ENCODE results near the gene FABP3.

FABP3 gene

GRCh38 chr1:31373056-31373896, at the start of gene FABP3:
Gene FABP3 (minus strand): TSS chr1:31373076. CDS start chr1:31373014, 62 bp downstream.
- H3K4me1 Mint-ChIP-seq = peaks cover 69% of the 10 kb centered on the region
- peak within 1 kb of the TSS; percentile 98 to 99 (median 98) for H3K27ac Mint-ChIP-seq
- TF ChIP-seq CTCF (IDR thresholded peaks at IDR 0.05; ENCODE audit: unreplicated experiment in 3 of 3) = no peak
- no peaks in the 10 kb centered on the region for H3K27me3 Mint-ChIP-seq (ENCODE audit: low read depth)
- no peaks in the 10 kb centered on the region for H3K9me3 Mint-ChIP-seq
- H3K4me3 Mint-ChIP-seq = peak within 1 kb of the TSS; percentile 83 to 85 (median 85)
- H3K36me3 Mint-ChIP-seq (ENCODE audit: low read depth) = peaks cover 3% of the 10 kb centered on the region

DNA sequence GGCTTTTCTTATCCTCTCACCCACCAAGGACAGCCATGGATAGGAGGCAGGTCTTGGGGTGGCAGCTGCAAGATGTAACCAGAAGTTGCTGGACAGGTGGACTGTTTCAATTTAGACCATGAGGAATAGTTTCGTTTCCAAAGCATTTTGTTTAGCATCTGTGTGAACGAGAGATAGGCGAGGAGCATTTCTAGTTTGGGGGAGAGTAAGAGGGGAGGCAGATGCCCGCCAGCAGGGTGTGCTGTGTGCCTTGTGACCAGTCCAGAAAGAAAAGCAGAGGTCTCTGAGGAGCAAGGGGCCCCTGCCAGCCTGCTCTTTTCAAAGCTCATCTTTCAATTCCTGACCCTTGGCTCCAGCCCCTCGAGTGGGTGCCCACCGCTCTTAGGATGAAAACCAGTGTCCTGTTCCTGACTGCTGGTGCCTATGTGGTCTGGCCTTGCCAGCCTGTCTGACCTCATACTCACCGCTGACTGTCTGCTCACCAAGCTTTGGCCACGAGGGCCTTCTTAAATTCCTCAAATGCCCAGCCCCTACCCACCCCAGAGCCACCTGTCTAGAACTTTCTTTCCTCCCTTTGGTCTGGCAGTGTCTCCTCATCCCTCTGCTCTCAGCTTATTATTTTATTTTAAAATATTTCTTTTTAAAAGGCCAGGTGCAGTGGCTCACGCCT, 48.6 kb upstream of the FABP3 start:
- Mint-ChIP-seq H3K4me1 (peaks cover 21% of the 10 kb centered on the region), H3K36me3 (ENCODE audit: low read depth) (peaks cover 7% of the 10 kb centered on the region), H3K27ac (no peak overlapping the region), H3K4me3 (no peak overlapping the region), H3K27me3 (ENCODE audit: low read depth) (peaks cover 4% of the 10 kb centered on the region), H3K9me3 (no peaks in the 10 kb centered on the region)
- peak in 2 of 3 experiments; percentile 36 to 41 for TF ChIP-seq CTCF (IDR thresholded peaks at IDR 0.05; ENCODE audit: unreplicated experiment in 3 of 3)

DNA sequence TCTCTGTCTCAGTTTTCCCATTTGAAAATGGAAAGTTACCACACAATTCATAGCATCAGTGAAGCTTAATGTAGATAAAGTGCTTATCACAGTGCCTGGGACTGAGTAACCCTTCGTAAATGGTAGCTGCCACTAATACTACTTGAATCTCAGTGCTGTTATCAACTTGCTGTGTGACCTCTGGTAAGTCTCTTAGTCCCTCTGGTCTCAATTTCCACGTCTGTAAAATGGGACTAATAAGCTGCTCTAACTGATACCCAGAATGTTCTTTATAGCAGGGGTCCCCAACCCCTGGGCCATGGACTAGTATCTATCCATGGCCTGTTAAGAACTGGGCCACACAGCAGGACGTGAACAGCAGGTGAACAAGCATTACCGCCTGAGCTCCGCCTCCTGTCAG, 47.8 kb upstream of the FABP3 start:
- Mint-ChIP-seq H3K4me3 (no peak overlapping the region), H3K27ac (no peak overlapping the region), H3K36me3 (ENCODE audit: low read depth) (peaks cover 7% of the 10 kb centered on the region), H3K27me3 (ENCODE audit: low read depth) (peaks cover 7% of the 10 kb centered on the region), H3K9me3 (no peaks in the 10 kb centered on the region), H3K4me1 (peaks cover 24% of the 10 kb centered on the region)
- TF ChIP-seq CTCF (IDR thresholded peaks at IDR 0.05; ENCODE audit: unreplicated experiment in 3 of 3) = no peak

DNA sequence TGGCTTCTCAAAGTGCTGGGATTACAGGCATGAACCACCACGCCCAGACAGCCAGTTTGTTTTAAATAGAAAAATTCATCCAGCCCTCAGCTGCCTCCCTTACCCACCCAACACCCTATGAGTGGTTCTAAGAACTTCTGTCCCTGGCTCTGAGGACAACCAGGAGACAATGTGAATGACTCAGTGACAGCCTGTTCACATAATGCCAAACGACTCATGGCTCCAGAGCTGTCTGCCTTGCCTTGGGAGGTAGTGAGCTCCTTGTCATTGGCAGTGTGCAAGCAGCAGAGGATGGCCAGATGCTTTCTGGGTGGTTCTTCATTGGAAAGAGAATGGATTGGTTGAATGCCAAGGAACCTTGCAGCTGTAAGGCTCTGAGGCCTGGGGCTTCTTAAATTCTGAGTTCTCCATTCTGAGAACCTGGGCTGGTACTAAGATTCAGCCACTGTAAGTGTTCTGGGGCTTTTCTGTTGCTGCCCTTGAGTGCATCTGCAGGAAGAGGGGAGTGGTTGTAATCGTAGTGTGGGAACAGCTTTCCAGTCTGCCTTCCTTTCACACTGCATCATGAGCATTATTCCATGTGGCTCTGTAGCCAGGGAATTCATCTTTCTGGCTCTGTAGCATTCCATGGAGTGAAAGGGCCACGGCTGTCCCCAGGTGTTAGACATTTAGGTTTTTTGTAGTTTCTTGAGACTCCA, 45.9 kb upstream of the FABP3 start:
- H3K4me3 Mint-ChIP-seq = no peak overlapping the region
- no peak overlapping the region for H3K27ac Mint-ChIP-seq
- H3K36me3 Mint-ChIP-seq (ENCODE audit: low read depth) = peaks cover 7% of the 10 kb centered on the region
- no peak for TF ChIP-seq CTCF (IDR thresholded peaks at IDR 0.05; ENCODE audit: unreplicated experiment in 3 of 3)
- H3K27me3 Mint-ChIP-seq (ENCODE audit: low read depth) = peaks cover 17% of the 10 kb centered on the region
- H3K9me3 Mint-ChIP-seq = no peaks in the 10 kb centered on the region
- peaks cover 43% of the 10 kb centered on the region for H3K4me1 Mint-ChIP-seq

GRCh38 chr1:31417148-31417547, 44.3 kb upstream of the FABP3 start:
- Mint-ChIP-seq H3K4me1 (peaks cover 42% of the 10 kb centered on the region), H3K27ac (peak overlapping the region in 2 of 3 experiments; percentile 10 to 29), H3K27me3 (ENCODE audit: low read depth) (peaks cover 25% of the 10 kb centered on the region), H3K4me3 (peak overlapping the region; percentile 2 to 31 (median 12)), H3K36me3 (ENCODE audit: low read depth) (peaks cover 7% of the 10 kb centered on the region), H3K9me3 (no peaks in the 10 kb centered on the region)
- no peak for TF ChIP-seq CTCF (IDR thresholded peaks at IDR 0.05; ENCODE audit: unreplicated experiment in 3 of 3)

Data from nephron (organoid).